Keratinocyte (primary cell): ENCODE results near the gene FAF1. TPM values are rescaled to one million over a fixed set of nuclear protein-coding genes. Genes with fewer than 3 reads are reported as not detected.
"Not testable (repeated sequence)": the region's sequence is repeated elsewhere in the genome, so short reads cannot be mapped to it uniquely, and the experiment has no call there.

ENCODE experiments used
- DNase-seq: peaks from one replicate; pipeline ENCODE4 v3.0.0-alpha.2; 2011; ENCODE audit warnings: low read depth, missing footprints, low spot score
- FAIRE-seq: peaks from 2 replicates; lab custom pipeline; 2011; peaks lifted over from hg19 to GRCh38; lab: Jason Lieb, UNC
- H2AFZ ChIP-seq: 2 replicates; pipeline ENCODE4 v1.6.0; 2012; ENCODE audit warnings: low read length, control low read depth, inconsistent platforms; ENCODE audit not compliant: control insufficient read depth
- H3K27ac ChIP-seq: 2 replicates; pipeline ENCODE4 v1.5.1; 2011; ENCODE audit warnings: low read length; ENCODE audit not compliant: control insufficient read depth, insufficient read depth
- H3K27me3 ChIP-seq: 3 replicates; pipeline ENCODE4 v1.6.0; 2011; ENCODE audit warnings: low read length; ENCODE audit not compliant: control insufficient read depth, insufficient read depth; ENCODE audit errors: extremely low read depth
- H3K36me3 ChIP-seq, 2 experiments: 2 replicates in 1 of 2; 3 replicates in 1 of 2; pipeline ENCODE4 v1.5.1; 2011; ENCODE audit warnings: low read length in 2 of 2, mild to moderate bottlenecking in 1 of 2; ENCODE audit not compliant: control insufficient read depth in 2 of 2, insufficient read depth in 2 of 2; ENCODE audit errors: extremely low read depth in 1 of 2
- H3K4me1 ChIP-seq: 3 replicates; pipeline ENCODE4 v1.5.1; 2011; ENCODE audit warnings: low read length; ENCODE audit not compliant: control insufficient read depth, insufficient read depth; ENCODE audit errors: extremely low read depth
- H3K4me2 ChIP-seq: 3 replicates; pipeline ENCODE4 v1.6.0; 2011; ENCODE audit warnings: low read depth, low read length; ENCODE audit not compliant: control insufficient read depth, insufficient read depth; ENCODE audit errors: extremely low read depth
- H3K4me3 ChIP-seq, 3 experiments: fragments of 200-600 bp in 1 of 3; sonication (generic) in 1 of 3; 2 replicates in 2 of 3; 3 replicates in 1 of 3; pipeline ENCODE4 v1.5.1; 2011 to 2016; ENCODE audit warnings: low read length in 3 of 3, mild to moderate bottlenecking in 3 of 3, control low read depth in 2 of 3, inconsistent platforms in 1 of 3, low read depth in 1 of 3, mixed read lengths in 1 of 3, mixed run types in 1 of 3, moderate library complexity in 1 of 3; ENCODE audit not compliant: control insufficient read depth in 2 of 3, insufficient read depth in 2 of 3; ENCODE audit errors: extremely low read depth in 1 of 3
- H3K79me2 ChIP-seq: 2 replicates; pipeline ENCODE4 v1.6.0; 2012; ENCODE audit warnings: low read length; ENCODE audit not compliant: control insufficient read depth, insufficient read depth
- H3K9ac ChIP-seq: 3 replicates; pipeline ENCODE4 v1.6.0; 2011; ENCODE audit warnings: low read length; ENCODE audit not compliant: control insufficient read depth, insufficient read depth; ENCODE audit errors: extremely low read depth
- H3K9me1 ChIP-seq: 3 replicates; pipeline ENCODE4 v1.6.0; 2011; ENCODE audit warnings: low read length; ENCODE audit not compliant: control insufficient read depth, insufficient read depth; ENCODE audit errors: extremely low read depth
- H3K9me3 ChIP-seq: 2 replicates; pipeline ENCODE4 v1.5.1; 2012; ENCODE audit warnings: low read depth, low read length; ENCODE audit not compliant: control insufficient read depth
- H4K20me1 ChIP-seq: 3 replicates; pipeline ENCODE4 v1.6.0; 2011; ENCODE audit warnings: low read length; ENCODE audit not compliant: control insufficient read depth, insufficient read depth; ENCODE audit errors: extremely low read depth
- EZH2 ChIP-seq: IDR thresholded peaks from one replicate; pipeline ENCODE4 v1.6.1; 2012; ENCODE audit warnings: inconsistent platforms, mild to moderate bottlenecking, low read length, moderate library complexity
- dilution Hi-C: fragments of 300-500 bp; cut with MboI; formaldehyde crosslinking; loops from one replicate; pipeline ENCODE4 v1.7.0; 2020; ENCODE audit warnings: low sequenced_read_pairs; ENCODE audit not compliant: extremely low pct_ligation_motif_present
- polyA plus RNA-seq, 5 experiments: library from polyadenylated mRNA; depleted of rRNA in 3 of 5; stranded (reverse) in 3 of 5; stranded (forward) in 1 of 5; unstranded in 1 of 5; fragments of >200 nt; gene quantifications; 1 replicate in 1 of 5; 2 replicates in 3 of 5; 3 replicates in 1 of 5; pipeline versions ENCODE4 v1.2.1 to v1.2.3, GENCODE V29; 2011 to 2012; ENCODE audit warnings: missing spikeins in 2 of 5, low read depth in 1 of 5, low replicate concordance in 1 of 5
- TF ChIP-seq, protein P1 (sequence below), 3 experiments: IDR thresholded peaks in 1 of 3; conservative IDR thresholded peaks in 1 of 3; optimal IDR thresholded peaks in 1 of 3; 2 replicates in 2 of 3; 3 replicates in 1 of 3; pipeline versions ENCODE3 to v1.5.1; 2011; ENCODE audit warnings: low read length in 3 of 3, mild to moderate bottlenecking in 3 of 3, moderate library complexity in 2 of 3, control low read depth in 1 of 3, inconsistent platforms in 1 of 3; ENCODE audit not compliant: insufficient read depth in 2 of 3; ENCODE audit errors: extremely low read depth in 1 of 3

The FAF1 gene
- polyA plus RNA-seq, 1 donor (not counting 4 experiments of a cell fraction or from before 2014, with no cell fraction given): 33.1 TPM

- dilution Hi-C loops: no loop called here
- Histone ChIP-seq H3K4me2 (no peak overlapping the region), H3K36me3 (no peaks in the 10 kb centered on the region), H3K9me3 (no peaks in the 10 kb centered on the region), H3K9me1 (no peaks in the 10 kb centered on the region), H2AFZ (no peak overlapping the region), H3K4me3 (no peak overlapping the region), H3K79me2 (peaks cover 37% of the 10 kb centered on the region), H3K9ac (no peak overlapping the region), H3K27ac (no peak overlapping the region), H3K27me3 (no peaks in the 10 kb centered on the region), H4K20me1 (no peaks in the 10 kb centered on the region), H3K4me1 (no peaks in the 10 kb centered on the region)
- TF ChIP-seq, protein P1, sequence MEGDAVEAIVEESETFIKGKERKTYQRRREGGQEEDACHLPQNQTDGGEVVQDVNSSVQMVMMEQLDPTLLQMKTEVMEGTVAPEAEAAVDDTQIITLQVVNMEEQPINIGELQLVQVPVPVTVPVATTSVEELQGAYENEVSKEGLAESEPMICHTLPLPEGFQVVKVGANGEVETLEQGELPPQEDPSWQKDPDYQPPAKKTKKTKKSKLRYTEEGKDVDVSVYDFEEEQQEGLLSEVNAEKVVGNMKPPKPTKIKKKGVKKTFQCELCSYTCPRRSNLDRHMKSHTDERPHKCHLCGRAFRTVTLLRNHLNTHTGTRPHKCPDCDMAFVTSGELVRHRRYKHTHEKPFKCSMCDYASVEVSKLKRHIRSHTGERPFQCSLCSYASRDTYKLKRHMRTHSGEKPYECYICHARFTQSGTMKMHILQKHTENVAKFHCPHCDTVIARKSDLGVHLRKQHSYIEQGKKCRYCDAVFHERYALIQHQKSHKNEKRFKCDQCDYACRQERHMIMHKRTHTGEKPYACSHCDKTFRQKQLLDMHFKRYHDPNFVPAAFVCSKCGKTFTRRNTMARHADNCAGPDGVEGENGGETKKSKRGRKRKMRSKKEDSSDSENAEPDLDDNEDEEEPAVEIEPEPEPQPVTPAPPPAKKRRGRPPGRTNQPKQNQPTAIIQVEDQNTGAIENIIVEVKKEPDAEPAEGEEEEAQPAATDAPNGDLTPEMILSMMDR (optimal IDR thresholded peaks at IDR 0.05 in 1 of 3, IDR thresholded peaks at IDR 0.05 in 1 of 3, conservative IDR thresholded peaks at IDR 0.05 in 1 of 3; ENCODE audit: extremely low read depth in 1 of 3, insufficient read depth in 2 of 3, low read length in 3 of 3): no peak
- TF ChIP-seq EZH2: no peak
- DNase-seq: no peak
- no peak for FAIRE-seq
Measured at GRCh38 chr1:50893466-50893865, 66.6 kb downstream of the FAF1 start.

- H3K27ac ChIP-seq, FAIRE-seq, H4K20me1 ChIP-seq, H3K4me1 ChIP-seq, H3K36me3 ChIP-seq, H3K4me2 ChIP-seq, H3K4me3 ChIP-seq, H3K27me3 ChIP-seq, H2AFZ ChIP-seq, dilution Hi-C loops, H3K9me1 ChIP-seq, DNase-seq, H3K9me3 ChIP-seq, H3K9ac ChIP-seq, H3K79me2 ChIP-seq: not testable (repeated sequence)
Measured at GRCh38 chr1:50887555-50887954, 72.5 kb downstream of the FAF1 start.

DNA sequence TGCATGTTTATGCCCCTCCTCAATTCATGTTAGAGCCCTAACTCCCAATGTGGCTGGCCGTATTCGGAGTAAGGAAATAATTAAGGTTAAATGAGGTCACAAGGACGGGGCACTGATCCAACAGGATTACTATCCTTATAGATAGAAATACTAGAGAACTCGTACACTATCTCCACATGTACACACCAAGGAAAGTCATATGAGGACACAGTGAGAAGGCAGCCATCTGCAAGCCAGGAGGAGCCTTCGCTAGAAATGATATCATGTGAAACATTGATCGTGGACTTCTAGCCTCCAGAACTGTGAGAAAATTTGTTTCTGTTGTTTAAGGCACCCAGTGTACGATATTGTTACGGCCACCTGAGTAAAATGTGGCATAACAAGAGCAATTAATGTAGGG is 79.7 kb downstream of the FAF1 start:
- Histone ChIP-seq H3K4me2 (no peak overlapping the region), H3K27ac (no peak overlapping the region), H4K20me1 (no peaks in the 10 kb centered on the region), H3K4me1 (no peaks in the 10 kb centered on the region), H3K9me1 (no peaks in the 10 kb centered on the region), H3K79me2 (peaks cover 23% of the 10 kb centered on the region), H3K36me3 (no peaks in the 10 kb centered on the region), H3K9me3 (no peaks in the 10 kb centered on the region), H3K4me3 (no peak overlapping the region), H3K27me3 (no peaks in the 10 kb centered on the region), H2AFZ (no peak overlapping the region), H3K9ac (no peak overlapping the region)
- FAIRE-seq: no peak
- no peak for TF ChIP-seq EZH2
- TF ChIP-seq, protein P1 (optimal IDR thresholded peaks at IDR 0.05 in 1 of 3, IDR thresholded peaks at IDR 0.05 in 1 of 3, conservative IDR thresholded peaks at IDR 0.05 in 1 of 3; ENCODE audit: extremely low read depth in 1 of 3, insufficient read depth in 2 of 3, low read length in 3 of 3): no peak
- dilution Hi-C loops: no loop called here
- no peak for DNase-seq
